Activated CD8-positive, alpha-beta memory T cell treated with anti-CD3 and anti-CD28 coated beads for 48 hours (primary cell): ENCODE data around the gene TMEM179B.
"Not testable (repeated sequence)": the region's sequence is repeated elsewhere in the genome, so short reads cannot be mapped to it uniquely, and the experiment has no call there.

Experiments used
- DNase-seq, 3 experiments: peaks; one replicate each; pipeline ENCODE4 v3.0.0-alpha.2; 2020; ENCODE audit warnings: low read depth in 2 of 3, low spot score in 2 of 3

TMEM179B gene, protein sequence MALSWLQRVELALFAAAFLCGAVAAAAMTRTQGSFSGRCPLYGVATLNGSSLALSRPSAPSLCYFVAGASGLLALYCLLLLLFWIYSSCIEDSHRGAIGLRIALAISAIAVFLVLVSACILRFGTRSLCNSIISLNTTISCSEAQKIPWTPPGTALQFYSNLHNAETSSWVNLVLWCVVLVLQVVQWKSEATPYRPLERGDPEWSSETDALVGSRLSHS

DNA sequence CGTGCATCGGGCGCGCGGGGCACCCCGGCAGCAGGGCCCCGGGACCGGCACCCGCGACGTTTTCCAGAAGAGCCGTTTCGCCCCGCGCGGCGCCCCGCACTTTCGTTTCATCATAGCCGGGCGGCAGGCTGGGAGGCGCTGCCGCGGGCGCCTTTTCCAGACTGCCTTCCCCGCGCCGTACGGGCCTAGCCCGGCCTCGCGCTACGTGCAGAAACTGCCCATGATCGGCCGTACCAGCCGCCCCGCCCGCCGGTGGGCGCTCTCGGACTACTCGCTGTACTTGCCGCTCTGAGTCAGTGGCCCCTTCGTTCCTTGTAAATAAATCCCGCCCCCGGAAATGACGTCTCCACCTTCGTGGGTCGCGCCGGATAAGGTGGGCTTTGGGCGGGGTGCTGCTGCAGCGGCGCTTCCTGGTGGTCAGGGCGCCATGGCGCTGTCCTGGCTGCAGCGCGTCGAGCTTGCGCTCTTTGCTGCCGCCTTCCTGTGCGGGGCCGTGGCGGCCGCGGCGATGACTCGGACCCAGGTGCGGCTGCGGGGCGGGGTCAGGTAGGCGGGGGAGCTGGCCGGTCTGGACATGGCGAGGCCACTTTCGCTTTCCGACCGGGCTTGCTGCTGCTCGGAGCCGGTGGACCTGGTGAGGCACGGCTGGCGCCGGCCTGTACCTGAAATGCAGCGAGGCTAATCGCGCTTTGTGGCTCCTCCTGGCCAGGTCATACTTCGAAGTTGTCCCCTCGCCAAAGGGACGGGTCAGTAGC, at the start of gene TMEM179B:
Gene TMEM179B (plus strand): TSS at position 398 of the 755 bp plus-strand sequence. CDS start 30 bp downstream, at position 428.
- peak; percentile 93 to 99 (median 98) for DNase-seq

DNA sequence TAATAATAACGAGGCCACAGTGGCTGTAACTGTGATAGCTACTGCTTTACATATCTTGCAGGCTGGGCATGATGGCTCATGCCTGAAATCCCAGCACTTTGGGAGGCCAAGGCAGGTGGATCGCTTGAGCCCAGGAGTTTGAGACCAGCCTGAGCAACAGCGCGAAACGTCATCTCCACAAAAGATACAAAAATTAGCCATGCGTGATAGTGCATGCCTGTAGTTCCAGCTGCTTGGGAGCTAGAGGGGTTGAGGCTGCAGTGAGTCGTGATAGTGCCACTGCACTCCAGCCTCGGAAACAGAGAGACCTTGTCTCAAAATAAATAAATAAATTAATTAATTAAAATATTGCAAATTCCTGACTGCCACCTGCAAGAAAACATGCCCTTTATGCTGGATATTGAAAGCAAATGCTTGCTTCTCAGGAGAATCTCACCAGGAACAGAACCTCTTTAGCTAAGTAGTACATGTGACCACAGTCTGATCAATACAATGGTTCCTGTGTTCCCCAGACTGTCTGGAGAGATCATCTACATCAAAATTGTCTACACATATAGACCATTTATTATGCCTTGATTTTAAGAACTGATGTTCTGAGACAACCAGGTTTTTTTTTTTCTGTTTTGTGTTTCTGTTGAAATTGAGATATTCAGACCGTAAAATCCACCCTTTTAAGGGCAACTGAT, 39.6 kb upstream of the TMEM179B start:
- no peak for DNase-seq

- DNase-seq: not testable (repeated sequence)
Measured at GRCh38 chr11:62749931-62750330, 37.3 kb upstream of the TMEM179B start.

DNA sequence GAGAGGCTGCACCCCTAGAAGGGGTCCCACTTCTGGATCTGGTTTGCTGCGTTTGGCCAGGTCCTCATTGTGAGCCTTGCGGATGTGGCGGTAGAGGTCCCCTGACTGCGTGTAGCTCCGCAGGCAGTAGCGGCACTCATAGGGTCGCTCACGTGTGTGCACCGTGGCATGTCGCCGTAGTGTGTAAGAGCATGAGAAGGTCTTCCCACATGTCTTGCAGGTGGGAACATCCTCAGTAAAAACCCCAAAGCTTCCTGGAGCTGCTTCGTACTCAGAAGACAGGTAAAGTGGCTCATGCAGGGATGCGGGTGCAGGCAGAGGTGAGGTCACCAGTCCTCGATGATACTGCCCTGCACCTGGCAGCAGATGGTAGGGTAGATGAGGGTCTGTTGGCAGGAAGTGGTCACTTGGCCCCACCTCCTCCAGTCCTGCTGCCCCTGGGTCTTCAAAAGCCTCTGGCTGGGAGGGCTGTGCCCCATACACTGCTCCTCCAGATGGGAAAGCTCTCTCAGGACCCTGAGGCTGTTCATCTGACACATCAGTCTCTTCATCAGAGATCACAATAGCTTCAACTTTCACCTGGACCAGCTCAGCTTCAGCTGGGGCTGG, 34.9 kb upstream of the TMEM179B start:
- DNase-seq: no peak

GRCh38 chr11:62752994-62753735, 34.0 kb upstream of the TMEM179B start:
- DNase-seq: no peak

- DNase-seq: peak; percentile 84 to 94 (median 93)
Measured at GRCh38 chr11:62753736-62754603, 33.2 kb upstream of the TMEM179B start, which contains the start of gene ZBTB3. Gene ZBTB3 (minus strand): TSS chr11:62754160. CDS start chr11:62753664, 496 bp downstream.

- no peak for DNase-seq
Measured at GRCh38 chr11:62755086-62755615, 32.1 kb upstream of the TMEM179B start.

DNA sequence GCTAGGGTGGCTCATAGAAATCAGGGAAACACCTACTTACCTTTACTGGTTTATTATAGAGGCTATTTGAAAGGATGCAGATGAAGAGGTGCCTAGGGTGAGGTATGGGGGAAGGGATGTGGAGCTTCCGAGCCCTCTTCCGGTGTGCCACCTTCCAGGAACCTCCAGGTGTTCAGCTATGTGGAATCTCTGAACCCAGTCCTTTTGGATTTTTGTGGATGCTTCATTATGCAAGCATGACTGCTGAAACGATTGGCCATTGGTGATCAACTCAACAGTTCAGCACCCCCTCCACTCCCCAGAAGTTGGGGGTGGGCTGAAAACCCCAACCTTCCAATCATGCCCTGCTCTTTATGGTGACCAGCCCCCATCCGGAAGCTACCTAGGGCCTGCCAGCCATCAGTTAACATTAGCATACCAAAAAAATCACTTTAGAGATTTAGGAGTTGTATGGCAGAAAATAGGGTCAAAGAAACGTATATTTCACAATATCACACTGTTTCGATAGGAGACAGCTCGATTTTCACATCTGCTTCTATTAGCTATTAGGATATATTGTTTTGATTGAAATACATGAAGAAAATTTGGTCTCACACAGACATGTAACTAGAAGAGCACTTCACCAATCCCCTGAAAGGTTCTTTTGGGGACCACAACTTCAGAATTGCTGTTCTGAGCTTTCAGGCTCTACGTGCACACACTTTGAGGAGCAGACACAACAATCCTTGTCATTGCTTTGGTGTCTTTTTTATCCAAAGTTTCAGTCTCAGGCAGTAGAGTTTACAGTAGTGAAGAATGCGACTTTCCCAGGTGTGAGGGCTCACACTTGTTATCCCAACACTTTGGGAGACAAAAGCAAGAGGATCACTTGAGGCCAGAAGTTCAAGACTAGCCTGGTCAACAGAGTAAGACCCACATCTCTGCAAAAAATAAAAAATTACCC, 29.1 kb upstream of the TMEM179B start:
- no peak for DNase-seq

DNA sequence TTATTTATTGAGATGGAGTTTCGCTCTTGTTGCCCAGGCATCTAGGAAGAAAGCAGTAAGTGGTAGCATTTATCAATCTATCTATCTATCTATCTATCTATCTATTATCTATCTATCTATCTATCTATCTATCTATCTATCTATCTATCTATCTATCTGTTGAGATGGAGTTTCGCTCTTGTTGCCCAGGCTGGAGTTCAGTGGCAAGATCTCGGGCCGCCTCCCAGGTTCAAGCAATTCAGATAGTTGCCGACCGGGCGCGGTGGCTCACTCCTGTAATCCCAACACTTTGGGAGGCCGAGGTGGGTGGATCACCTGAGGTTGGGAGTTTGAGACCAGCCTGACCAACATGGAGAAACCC, 26.4 kb upstream of the TMEM179B start:
- DNase-seq: not testable (repeated sequence)

DNA sequence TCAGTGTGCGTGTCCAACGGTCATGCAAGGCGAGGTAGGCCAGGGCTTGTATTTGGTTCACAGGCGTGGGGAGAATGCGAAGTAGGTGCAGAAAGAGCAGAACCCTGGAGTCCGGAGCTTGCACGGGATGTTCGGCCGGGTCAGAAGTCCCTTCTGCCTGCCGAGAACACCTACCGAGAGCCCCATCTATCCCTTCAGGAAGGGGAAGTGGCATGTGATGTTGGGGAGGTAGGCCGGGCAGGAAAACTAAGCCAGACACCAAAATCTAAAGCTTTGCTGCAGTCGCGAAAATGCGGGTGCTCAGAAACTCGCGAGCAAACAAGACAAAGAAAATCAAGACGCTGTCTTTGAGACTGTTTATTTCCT, 16.4 kb upstream of the TMEM179B start:
- no peak for DNase-seq

DNA sequence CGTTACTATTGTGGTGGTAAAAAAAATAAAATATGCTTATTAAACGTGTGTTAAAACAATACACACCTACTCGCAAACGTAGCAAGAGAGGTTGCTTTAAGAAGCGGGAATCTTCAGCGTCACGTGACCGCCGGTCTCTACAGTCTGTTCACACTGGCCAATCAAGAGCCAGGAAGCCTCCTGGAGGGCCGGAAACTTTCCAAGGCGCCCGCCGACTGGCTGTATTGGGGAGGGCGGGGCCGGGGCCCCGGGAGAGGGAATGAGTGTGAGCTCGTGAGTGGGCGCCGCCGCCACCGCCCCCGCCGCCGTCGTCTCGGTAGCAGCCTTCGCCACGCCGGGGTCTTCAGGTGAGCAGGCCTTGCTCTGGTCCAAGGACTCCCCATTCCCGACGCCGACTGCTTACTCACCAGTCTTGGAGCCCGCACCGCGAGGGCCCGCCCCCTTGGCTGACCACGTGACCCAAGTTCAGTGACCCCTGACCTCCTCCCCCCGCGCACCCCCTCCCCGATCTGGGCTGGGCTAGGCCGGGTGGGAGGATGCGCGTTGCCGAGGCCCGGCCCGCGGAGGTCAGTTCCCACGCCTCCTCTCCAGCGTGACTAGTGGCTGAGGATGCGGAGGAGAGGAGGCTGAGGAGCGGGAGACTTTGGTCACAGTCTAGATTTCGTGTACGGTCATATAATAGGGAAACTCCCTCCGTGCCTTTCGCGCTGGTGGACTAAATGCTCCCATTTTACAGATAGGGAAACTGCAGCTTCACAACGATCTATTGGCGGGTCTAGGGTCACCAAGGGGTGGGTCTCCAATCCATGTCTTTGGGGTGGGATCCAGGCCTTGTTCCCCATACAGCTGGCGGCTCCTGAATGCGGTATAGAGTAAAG, 15.8 kb upstream of the TMEM179B start, which contains the start of gene TAF6L:
Gene TAF6L (plus strand): TSS at position 253 of the 878 bp plus-strand sequence. CDS start 4,388 bp downstream, outside the sequence.
- peak; percentile 89 to 96 (median 89) for DNase-seq

DNA sequence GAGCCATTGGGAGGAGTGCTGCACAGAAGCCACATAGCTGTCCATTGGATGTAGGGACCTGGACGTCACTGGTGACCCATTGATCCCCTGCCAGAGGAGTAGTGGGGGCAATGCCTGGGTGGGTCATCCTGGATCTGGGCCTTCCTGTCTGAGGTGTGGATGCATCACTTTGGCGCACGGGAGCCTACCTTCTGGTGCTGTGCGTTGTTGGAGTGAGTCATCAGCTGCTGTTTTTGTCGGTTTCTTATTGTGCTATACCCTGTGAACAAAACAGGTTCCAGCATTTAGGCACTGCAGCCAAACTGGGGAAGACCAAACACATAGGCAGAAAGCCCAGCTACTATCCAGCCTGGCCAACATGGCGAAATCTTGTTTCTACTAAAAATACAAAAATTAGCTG, 12.8 kb upstream of the TMEM179B start:
- DNase-seq: no peak

GRCh38 chr11:62775646-62776045, 11.6 kb upstream of the TMEM179B start:
- no peak for DNase-seq

DNA sequence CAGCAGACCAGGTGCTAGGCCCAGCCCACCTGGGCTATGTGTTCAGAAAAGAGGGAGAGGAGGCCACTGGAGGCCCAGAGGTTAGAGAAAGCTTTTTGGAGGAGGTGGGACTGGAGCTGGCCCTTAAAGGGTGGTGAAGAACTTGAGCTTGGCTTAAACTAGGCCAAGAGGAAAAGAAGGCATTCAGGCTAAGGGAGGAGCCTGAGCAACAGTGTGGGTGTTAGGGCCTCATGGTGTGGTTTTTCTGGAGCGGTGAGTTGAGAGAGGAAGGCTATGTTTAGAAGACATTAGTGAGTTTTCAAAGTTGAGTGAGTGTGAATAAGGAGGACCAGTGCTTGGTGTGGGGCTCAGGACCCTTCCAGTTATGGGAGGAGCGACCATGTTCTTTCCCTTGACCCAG, 9.8 kb upstream of the TMEM179B start:
- no peak for DNase-seq

GRCh38 chr11:62778441-62778840, 8.8 kb upstream of the TMEM179B start:
- no peak for DNase-seq

DNA sequence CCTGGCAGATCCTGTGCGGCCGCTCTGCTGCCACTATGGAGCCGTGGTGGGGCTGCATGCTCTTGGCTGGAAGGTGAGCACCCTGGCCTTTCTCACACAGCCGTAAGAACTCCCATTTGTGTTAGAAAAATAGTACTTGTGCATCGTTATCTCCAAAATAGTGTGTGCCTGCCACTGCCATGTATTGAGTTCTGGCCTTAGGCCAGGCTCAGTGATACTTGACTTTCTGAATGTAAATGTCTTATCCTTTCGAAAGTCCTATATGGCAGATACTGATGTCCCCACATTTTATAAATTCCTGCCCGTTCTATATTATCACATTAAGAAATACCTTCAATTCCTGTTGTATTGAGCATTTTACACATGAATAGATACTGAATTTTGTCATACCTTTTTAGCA, 4.4 kb upstream of the TMEM179B start:
- no peak for DNase-seq

- DNase-seq: peak; percentile 70 to 81 (median 79)
Measured at GRCh38 chr11:62786318-62787004, 741 bp upstream of the TMEM179B start.
